Endothelial cell of umbilical vein (primary cell): ENCODE measurements around the gene IFT52. TPM values are rescaled to one million over a fixed set of nuclear protein-coding genes. Genes with fewer than 3 reads are reported as not detected.

Experiments used
- BruUV-seq: library from RNA; stranded (reverse); fragments of 400-500 nt; replicated peaks from 2 replicates; lab custom pipeline; 2021; lab: Mats Ljungman, UMichigan
- CTCF ChIA-PET: fragments of 300-600, 350-600 bp; sonication (Branson Sonifier 250); formaldehyde crosslinking; loops from one replicate; lab custom pipeline; 2021; ENCODE audit warnings: antibody characterized with exemption, inconsistent platforms; lab: Charles Lee
- POLR2A ChIA-PET: fragments of 300-600, 350-600 bp; sonication (Branson Sonifier 250); formaldehyde crosslinking; loops from one replicate; lab custom pipeline; 2021; ENCODE audit warnings: antibody characterized with exemption, inconsistent platforms; lab: Charles Lee
- DNase-seq: peaks from one replicate; pipeline ENCODE4 v3.0.0-alpha.2; 2011; ENCODE audit warnings: low read depth, low spot score
- FAIRE-seq: peaks from 2 replicates; lab custom pipeline; 2011; peaks lifted over from hg19 to GRCh38; lab: Jason Lieb, UNC
- H2AFZ ChIP-seq: 2 replicates; pipeline ENCODE4 v1.6.0; 2012; ENCODE audit warnings: low read depth, low read length, control low read depth, inconsistent platforms
- H3K27ac ChIP-seq: 2 replicates; pipeline ENCODE4 v1.5.1; 2011; ENCODE audit warnings: low read depth, mild to moderate bottlenecking, control low read depth, low read length, moderate library complexity; ENCODE audit not compliant: insufficient read depth
- H3K27me3 ChIP-seq, 2 experiments: 2 replicates each; pipeline versions ENCODE4 v1.6.0 to v1.6.1; 2011; ENCODE audit warnings: low read length in 2 of 2, mixed read lengths in 1 of 2; ENCODE audit not compliant: control insufficient read depth in 2 of 2, insufficient read depth in 2 of 2
- H3K36me3 ChIP-seq, 2 experiments: 2 replicates in 1 of 2; 3 replicates in 1 of 2; pipeline ENCODE4 v1.5.1; 2011; ENCODE audit warnings: low read length in 2 of 2, mild to moderate bottlenecking in 1 of 2, moderate library complexity in 1 of 2; ENCODE audit not compliant: control insufficient read depth in 2 of 2, insufficient read depth in 2 of 2; ENCODE audit errors: extremely low read depth in 1 of 2
- H3K4me1 ChIP-seq: 3 replicates; pipeline ENCODE4 v1.5.1; 2011; ENCODE audit warnings: mild to moderate bottlenecking, low read length; ENCODE audit not compliant: control insufficient read depth, insufficient read depth; ENCODE audit errors: extremely low read depth
- H3K4me2 ChIP-seq: 2 replicates; pipeline ENCODE4 v1.6.1; 2011; ENCODE audit warnings: low read length, control low read depth, mixed read lengths; ENCODE audit not compliant: insufficient read depth
- H3K4me3 ChIP-seq, 3 experiments: fragments of 200-600 bp in 1 of 3; sonication (generic), shearing (Covaris generic) in 1 of 3; replicated peaks in 1 of 3; 2 replicates each; pipeline ENCODE4 v1.5.1; 2011 to 2016; ENCODE audit warnings: control low read depth in 3 of 3, low read length in 3 of 3, mild to moderate bottlenecking in 2 of 3, inconsistent platforms in 1 of 3, low read depth in 1 of 3, moderate library complexity in 1 of 3; ENCODE audit not compliant: insufficient read depth in 1 of 3
- H3K79me2 ChIP-seq: 2 replicates; pipeline ENCODE4 v1.6.0; 2012; ENCODE audit warnings: low read length, inconsistent platforms; ENCODE audit not compliant: control insufficient read depth, insufficient read depth
- H3K9ac ChIP-seq: replicated peaks from 2 replicates; pipeline ENCODE3; 2011; ENCODE audit warnings: low read length, control low read depth; ENCODE audit not compliant: insufficient read depth; ENCODE audit errors: extremely low read depth
- H3K9me1 ChIP-seq: replicated peaks from 3 replicates; pipeline ENCODE4 v1.6.0; 2011; ENCODE audit warnings: mild to moderate bottlenecking, low read length; ENCODE audit not compliant: control insufficient read depth, insufficient read depth; ENCODE audit errors: extremely low read depth
- H3K9me3 ChIP-seq: replicated peaks from 2 replicates; pipeline ENCODE4 v1.5.1; 2012; ENCODE audit warnings: low read length, inconsistent platforms; ENCODE audit not compliant: control insufficient read depth, insufficient read depth
- H4K20me1 ChIP-seq: replicated peaks from 2 replicates; pipeline ENCODE3; 2011; ENCODE audit warnings: mild to moderate bottlenecking, low read length; ENCODE audit not compliant: control insufficient read depth, insufficient read depth; ENCODE audit errors: extremely low read depth
- EZH2 ChIP-seq: IDR thresholded peaks from 2 replicates; pipeline ENCODE4 v1.6.1; 2012; ENCODE audit warnings: borderline replicate concordance, low read depth, mild to moderate bottlenecking, moderate library complexity, low read length, inconsistent platforms; ENCODE audit not compliant: severe bottlenecking
- FOS ChIP-seq: IDR thresholded peaks from 2 replicates; pipeline ENCODE4 v1.6.1; 2011; ENCODE audit warnings: mild to moderate bottlenecking, low read length, moderate library complexity, borderline replicate concordance; ENCODE audit not compliant: insufficient read depth
- GATA2 ChIP-seq: IDR thresholded peaks from 2 replicates; pipeline ENCODE4 v1.7.0; 2011; ENCODE audit warnings: low read depth, mild to moderate bottlenecking, moderate library complexity, mixed read lengths, low read length; ENCODE audit not compliant: insufficient read length, insufficient read depth
- JUN ChIP-seq: IDR thresholded peaks from 2 replicates; pipeline ENCODE4 v1.6.1; 2011; ENCODE audit warnings: borderline replicate concordance, low read depth; ENCODE audit not compliant: insufficient read length, insufficient read depth
- MAX ChIP-seq: IDR thresholded peaks from 2 replicates; pipeline ENCODE4 v1.6.1; 2011; ENCODE audit not compliant: insufficient read depth, insufficient read length
- MYC ChIP-seq: IDR thresholded peaks from one replicate; pipeline ENCODE4 v1.6.1; 2011; ENCODE audit warnings: mild to moderate bottlenecking, low read depth, low read length
- POLR2A ChIP-seq: IDR thresholded peaks from 2 replicates; pipeline ENCODE4 v1.6.1; 2012; ENCODE audit warnings: low read depth, mild to moderate bottlenecking, control low read depth, low read length
- POLR2AphosphoS5 ChIP-seq: IDR thresholded peaks from 2 replicates; pipeline ENCODE4 v1.6.1; 2012; ENCODE audit warnings: low read depth, mild to moderate bottlenecking, control low read depth, low read length, moderate library complexity; ENCODE audit not compliant: insufficient read depth
- dilution Hi-C: fragments of 300-500 bp; cut with MboI; formaldehyde crosslinking; loops from one replicate; pipeline ENCODE4 v1.15.0; 2019; ENCODE audit warnings: low sequenced_read_pairs; ENCODE audit not compliant: extremely low pct_ligation_motif_present
- intact Hi-C: fragments of 100-400 bp; cut with micrococcal nuclease; formaldehyde crosslinking; loops from one replicate; pipeline ENCODE4 v1.10.0; 2022
- polyA plus RNA-seq, 4 experiments: library from polyadenylated mRNA; depleted of rRNA in 3 of 4; stranded (reverse) in 3 of 4; unstranded in 1 of 4; fragments of >200 nt; gene quantifications; 2 replicates each; pipeline versions ENCODE4 v1.2.1 to v1.2.3, GENCODE V29; 2011 to 2012; ENCODE audit warnings: missing spikeins in 1 of 4
- total RNA-seq: library from RNA; stranded (reverse); gene quantifications from 2 replicates; pipeline ENCODE4 v1.2.3, GENCODE V29; 2021
- TF ChIP-seq, protein P1 (sequence below), 2 donors: IDR thresholded peaks; 1 replicate in 1 of 2; 2 replicates in 1 of 2; pipeline ENCODE4 v1.5.1; 2011; ENCODE audit warnings: low read length in 2 of 2, mild to moderate bottlenecking in 2 of 2, moderate library complexity in 2 of 2, control low read depth in 1 of 2, inconsistent platforms in 1 of 2, low read depth in 1 of 2; ENCODE audit not compliant: insufficient read depth in 1 of 2; ENCODE audit errors: extremely low read depth in 1 of 2

IFT52 gene
- total and polyA plus RNA-seq, 2 donors (not counting 3 experiments of a cell fraction or from before 2014, with no cell fraction given), result 30.0 to 33.4 TPM

GRCh38 chr20:43541214-43541613 lies 49.5 kb upstream of the IFT52 start:
- dilution Hi-C loops, result no loop called here
- intact Hi-C loops, result no loop called here
- no peaks in the 10 kb centered on the region for H3K9me3 ChIP-seq
- no peaks in the 10 kb centered on the region for H3K79me2 ChIP-seq
- no peak overlapping the region for H3K4me2 ChIP-seq
- no peak overlapping the region for H3K4me3 ChIP-seq
- H3K27me3 ChIP-seq, result no peaks in the 10 kb centered on the region
- DNase-seq (no peak), FAIRE-seq (peak; percentile 55)
- no peaks in the 10 kb centered on the region for H3K9me1 ChIP-seq
- no peaks in the 10 kb centered on the region for H3K36me3 ChIP-seq
- TF ChIP-seq, protein P1, sequence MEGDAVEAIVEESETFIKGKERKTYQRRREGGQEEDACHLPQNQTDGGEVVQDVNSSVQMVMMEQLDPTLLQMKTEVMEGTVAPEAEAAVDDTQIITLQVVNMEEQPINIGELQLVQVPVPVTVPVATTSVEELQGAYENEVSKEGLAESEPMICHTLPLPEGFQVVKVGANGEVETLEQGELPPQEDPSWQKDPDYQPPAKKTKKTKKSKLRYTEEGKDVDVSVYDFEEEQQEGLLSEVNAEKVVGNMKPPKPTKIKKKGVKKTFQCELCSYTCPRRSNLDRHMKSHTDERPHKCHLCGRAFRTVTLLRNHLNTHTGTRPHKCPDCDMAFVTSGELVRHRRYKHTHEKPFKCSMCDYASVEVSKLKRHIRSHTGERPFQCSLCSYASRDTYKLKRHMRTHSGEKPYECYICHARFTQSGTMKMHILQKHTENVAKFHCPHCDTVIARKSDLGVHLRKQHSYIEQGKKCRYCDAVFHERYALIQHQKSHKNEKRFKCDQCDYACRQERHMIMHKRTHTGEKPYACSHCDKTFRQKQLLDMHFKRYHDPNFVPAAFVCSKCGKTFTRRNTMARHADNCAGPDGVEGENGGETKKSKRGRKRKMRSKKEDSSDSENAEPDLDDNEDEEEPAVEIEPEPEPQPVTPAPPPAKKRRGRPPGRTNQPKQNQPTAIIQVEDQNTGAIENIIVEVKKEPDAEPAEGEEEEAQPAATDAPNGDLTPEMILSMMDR (IDR thresholded peaks at IDR 0.05; ENCODE audit: extremely low read depth in 1 of 2, insufficient read depth in 1 of 2, low read depth in 1 of 2, low read length in 2 of 2), result no peak
- TF ChIP-seq GATA2 (no peak), MYC (no peak), POLR2A (no peak), EZH2 (no peak), MAX (no peak), POLR2AphosphoS5 (no peak), FOS (no peak), JUN (no peak)
- H3K4me1 ChIP-seq, result peaks cover 6% of the 10 kb centered on the region
- no TSS peak for BruUV-seq
- no peak overlapping the region for H3K27ac ChIP-seq
- H3K9ac ChIP-seq, result no peak overlapping the region
- ChIA-PET POLR2A (no interaction called here), CTCF (interaction anchor here (1.0 to 1.3 kb wide), 3 partner anchors 27 to 575 kb away, joined by 3 to 4 read pairs (median 4); no protein-coding TSS in a partner anchor)
- no peak overlapping the region for H2AFZ ChIP-seq
- no peaks in the 10 kb centered on the region for H4K20me1 ChIP-seq
